Central memory CD8-positive, alpha-beta T cell (primary cell): Measurements from ENCODE around the gene FOXN3.
"Not testable (repeated sequence)": the region's sequence is repeated elsewhere in the genome, so short reads cannot be mapped to it uniquely, and the experiment has no call there.

Experiments used
- ATAC-seq: fragments of 150-1000 bp; cut with Tn5 transposase; replicated peaks from 2 replicates; pipeline ENCODE4 v1.10.0; 2022; ENCODE audit warnings: mild to moderate bottlenecking, moderate FRiP score, moderate number of reproducible peaks; ENCODE audit not compliant: poor library complexity, severe bottlenecking; ENCODE audit errors: extremely low read depth
- DNase-seq, 2 donors: peaks; one replicate each; pipeline ENCODE4 v3.0.0; 2021; ENCODE audit warnings: low spot score in 2 of 2
- H3K27ac Mint-ChIP-seq: one replicate; pipeline ENCODE4 v1.8.0; 2022; ENCODE audit warnings: low read depth, mild to moderate bottlenecking, moderate library complexity, mixed read lengths
- H3K27me3 Mint-ChIP-seq: one replicate; pipeline ENCODE4 v1.8.0; 2022; ENCODE audit warnings: mixed read lengths
- H3K36me3 Mint-ChIP-seq: one replicate; pipeline ENCODE4 v1.8.0; 2022; ENCODE audit warnings: mild to moderate bottlenecking, moderate library complexity, mixed read lengths; ENCODE audit not compliant: insufficient read depth
- H3K4me1 Mint-ChIP-seq: one replicate; pipeline ENCODE4 v1.8.0; 2022; ENCODE audit warnings: mixed read lengths
- H3K4me3 Mint-ChIP-seq: one replicate; pipeline ENCODE4 v1.8.0; 2022; ENCODE audit warnings: mild to moderate bottlenecking, moderate library complexity, mixed read lengths
- H3K9me3 Mint-ChIP-seq: one replicate; pipeline ENCODE4 v1.8.0; 2022; ENCODE audit warnings: mixed read lengths

The FOXN3 gene

DNA sequence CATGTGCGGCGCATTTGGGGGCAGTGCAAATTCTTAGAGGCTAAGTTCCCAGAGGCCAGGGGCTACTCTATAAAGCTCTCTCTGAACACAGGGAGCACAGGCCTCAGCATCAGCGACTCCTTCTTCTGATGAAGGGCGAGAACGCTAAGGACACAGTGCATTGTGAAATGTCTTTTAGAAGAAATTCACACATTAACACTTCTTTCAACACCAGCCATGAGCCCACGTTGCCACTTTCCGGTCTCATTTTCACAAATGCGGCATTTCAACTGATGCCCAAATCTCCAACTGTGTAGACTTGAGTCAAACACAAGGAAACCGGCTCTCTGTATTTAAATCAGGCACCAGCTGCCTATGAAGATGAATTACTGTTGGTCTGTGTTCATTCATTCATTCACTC is 162.0 kb downstream of the FOXN3 start:
- Mint-ChIP-seq H3K9me3 (no peaks in the 10 kb centered on the region), H3K27me3 (no peaks in the 10 kb centered on the region), H3K4me1 (peaks cover 63% of the 10 kb centered on the region), H3K36me3 (peaks cover 8% of the 10 kb centered on the region), H3K4me3 (no peak overlapping the region), H3K27ac (no peak overlapping the region)
- ATAC-seq: no peak
- no peak for DNase-seq

DNA sequence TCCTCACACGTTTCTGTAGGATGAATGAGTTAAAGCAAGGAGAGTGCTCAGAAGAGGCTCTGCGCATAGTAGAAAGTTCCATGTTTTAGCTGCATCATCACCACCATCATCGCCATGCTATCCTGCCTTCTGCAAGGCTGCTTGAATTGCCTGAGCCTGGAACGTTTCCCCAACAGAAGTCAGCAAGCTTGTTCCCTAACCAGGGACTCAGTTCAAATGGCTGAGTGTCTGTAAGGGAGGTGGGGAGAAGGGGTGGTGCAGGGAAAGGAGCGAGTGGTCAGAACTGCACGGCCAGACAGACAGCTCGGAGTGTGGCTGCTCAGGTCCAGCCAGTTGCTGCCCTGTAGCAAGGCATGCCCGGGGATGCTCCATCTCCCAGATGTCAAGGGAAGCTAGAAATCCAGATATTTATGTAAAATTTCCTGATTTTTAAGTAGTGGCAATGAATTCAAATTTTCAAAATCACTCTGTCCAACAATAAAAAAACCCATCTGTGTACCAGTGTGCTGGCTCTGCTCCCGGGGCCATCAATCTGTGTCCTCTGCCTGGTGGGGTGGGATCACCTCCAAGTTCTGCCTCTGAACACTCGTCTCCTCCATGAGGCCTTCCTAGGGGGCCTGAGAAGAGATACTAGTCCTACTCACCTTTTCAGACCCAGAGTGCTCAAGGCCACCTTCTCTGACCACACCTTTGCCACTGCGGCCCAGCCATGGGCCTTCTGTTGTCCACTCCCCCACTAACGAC is 162.7 kb downstream of the FOXN3 start:
- Mint-ChIP-seq H3K36me3 (peaks cover 6% of the 10 kb centered on the region), H3K4me3 (no peak overlapping the region)

DNA sequence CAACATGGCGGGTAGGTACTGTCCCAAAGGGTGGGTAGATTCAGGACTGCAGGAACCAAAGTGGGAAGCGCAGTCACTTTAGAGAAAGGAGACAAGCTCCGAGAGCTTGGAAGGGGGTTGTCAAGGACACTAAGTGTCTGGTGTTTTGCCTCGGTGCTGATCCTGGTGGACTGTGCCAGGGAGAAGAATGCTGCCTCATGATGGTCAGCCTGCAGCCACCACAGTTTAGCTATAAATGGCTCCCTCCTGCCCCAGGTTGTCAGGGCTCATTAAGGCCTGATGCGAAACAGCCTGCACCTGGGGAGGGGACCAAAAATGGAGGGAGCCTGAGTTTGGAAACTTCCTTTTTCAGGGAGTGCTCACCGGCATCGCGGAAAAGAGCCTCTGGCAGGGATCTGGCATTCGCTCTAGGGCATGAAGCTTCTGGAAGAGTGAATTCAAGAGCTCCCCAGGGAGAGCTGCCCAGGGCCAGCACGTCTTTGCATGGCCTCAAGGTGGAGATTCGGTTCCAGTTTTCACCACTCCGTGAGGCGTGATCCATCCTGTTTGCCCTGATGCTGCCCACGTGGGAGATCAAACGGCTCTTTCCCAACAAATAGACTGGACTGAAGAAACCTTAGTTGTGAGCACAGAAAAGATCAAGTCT is 164.0 kb downstream of the FOXN3 start:
- H3K4me1 Mint-ChIP-seq: peaks cover 59% of the 10 kb centered on the region

More for the DNA sequence above, 162.7 kb downstream of the FOXN3 start:
- no peak for DNase-seq
- H3K4me1 Mint-ChIP-seq: peaks cover 61% of the 10 kb centered on the region
- H3K27me3 Mint-ChIP-seq: no peaks in the 10 kb centered on the region
- H3K27ac Mint-ChIP-seq: no peak overlapping the region
- no peak for ATAC-seq
- H3K9me3 Mint-ChIP-seq: no peaks in the 10 kb centered on the region

DNA sequence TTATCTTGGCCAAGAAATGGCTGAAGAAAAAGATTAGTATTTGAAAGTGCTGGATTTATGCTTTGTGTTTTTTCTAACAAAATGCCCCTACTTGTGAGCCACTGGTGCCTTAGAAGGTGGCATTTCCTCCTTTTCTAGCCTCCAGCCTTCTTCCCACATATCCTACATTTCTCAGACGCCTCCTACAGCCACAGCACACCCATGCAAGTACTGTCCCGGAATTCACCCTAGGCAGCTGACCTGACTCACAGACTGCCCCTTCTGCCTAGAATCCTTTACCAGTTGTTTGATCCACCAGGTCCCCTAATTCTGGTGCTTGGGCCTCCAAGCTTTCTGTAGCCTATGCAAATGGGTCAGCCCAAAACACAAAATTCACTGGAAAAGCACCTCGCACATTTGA is 166.0 kb downstream of the FOXN3 start:
- no peak overlapping the region for H3K4me3 Mint-ChIP-seq
- peaks cover 57% of the 10 kb centered on the region for H3K4me1 Mint-ChIP-seq
- H3K27ac Mint-ChIP-seq: peak overlapping the region; percentile 48
- no peaks in the 10 kb centered on the region for H3K27me3 Mint-ChIP-seq
- ATAC-seq: no peak
- H3K36me3 Mint-ChIP-seq: peaks cover 3% of the 10 kb centered on the region
- no peak for DNase-seq
- H3K9me3 Mint-ChIP-seq: no peaks in the 10 kb centered on the region

More for the DNA sequence above, 164.0 kb downstream of the FOXN3 start:
- no peaks in the 10 kb centered on the region for H3K27me3 Mint-ChIP-seq
- H3K9me3 Mint-ChIP-seq: no peaks in the 10 kb centered on the region
- DNase-seq (no peak), ATAC-seq (no peak)
- no peak overlapping the region for H3K27ac Mint-ChIP-seq
- no peak overlapping the region for H3K4me3 Mint-ChIP-seq
- H3K36me3 Mint-ChIP-seq: peaks cover 6% of the 10 kb centered on the region

DNA sequence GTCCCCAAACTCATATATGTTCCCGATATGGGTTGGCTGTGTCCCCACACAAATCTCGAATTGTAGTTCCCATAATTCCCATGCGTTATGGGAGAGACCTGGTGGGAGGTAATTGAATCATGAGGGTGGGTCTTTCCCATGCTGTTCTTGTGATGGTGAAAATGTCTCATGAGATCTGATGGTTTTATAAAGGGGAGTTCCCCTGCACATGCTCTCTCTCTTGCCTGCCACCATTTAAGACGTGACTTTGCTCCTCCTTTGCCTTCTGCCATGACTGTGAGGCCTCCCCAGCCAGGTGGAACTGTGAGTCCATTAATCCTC is 166.4 kb downstream of the FOXN3 start:
- H3K27ac Mint-ChIP-seq: peak overlapping the region; percentile 48
- H3K4me1 Mint-ChIP-seq: peaks cover 53% of the 10 kb centered on the region
- ATAC-seq, DNase-seq, H3K9me3 Mint-ChIP-seq, H3K27me3 Mint-ChIP-seq, H3K4me3 Mint-ChIP-seq, H3K36me3 Mint-ChIP-seq: not testable (repeated sequence)

DNA sequence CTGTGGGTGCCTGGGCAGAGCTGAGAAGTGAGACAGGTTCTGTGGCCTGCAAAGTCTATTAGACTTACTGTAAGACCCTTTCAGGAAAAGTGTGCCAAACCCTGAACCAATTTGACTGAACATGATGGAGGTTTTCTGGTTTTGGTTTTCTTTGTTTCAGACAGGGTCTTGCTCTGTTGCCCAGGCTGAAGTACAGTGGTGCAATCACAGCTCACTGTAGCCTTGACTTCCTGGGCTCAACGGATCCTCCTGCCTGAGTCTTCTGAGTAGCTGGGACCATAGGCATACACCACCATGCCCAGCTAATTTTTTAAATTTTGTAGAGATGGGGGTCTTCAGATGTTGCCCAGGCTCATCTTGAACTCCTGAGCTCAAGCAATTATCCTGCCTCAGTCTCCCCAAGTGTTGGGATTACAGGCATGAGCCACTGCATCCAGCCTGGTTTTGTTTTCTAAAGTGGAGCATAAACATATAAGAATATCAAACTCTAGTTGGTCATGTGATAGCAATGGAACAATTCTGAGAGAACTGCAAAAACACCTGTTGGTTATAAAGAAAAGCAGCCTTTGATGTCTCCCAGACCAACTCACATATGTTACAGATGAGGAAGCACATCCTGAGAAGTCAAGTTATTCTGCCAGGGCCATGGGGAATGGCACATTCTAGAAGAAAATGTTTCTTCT is 166.9 kb downstream of the FOXN3 start:
- no peaks in the 10 kb centered on the region for H3K27me3 Mint-ChIP-seq
- H3K9me3 Mint-ChIP-seq: no peaks in the 10 kb centered on the region
- H3K4me1 Mint-ChIP-seq: peaks cover 48% of the 10 kb centered on the region
- H3K36me3 Mint-ChIP-seq: peaks cover 3% of the 10 kb centered on the region
- H3K4me3 Mint-ChIP-seq: no peak overlapping the region
- H3K27ac Mint-ChIP-seq: peak overlapping the region; percentile 48
- DNase-seq (no peak), ATAC-seq (no peak)

DNA sequence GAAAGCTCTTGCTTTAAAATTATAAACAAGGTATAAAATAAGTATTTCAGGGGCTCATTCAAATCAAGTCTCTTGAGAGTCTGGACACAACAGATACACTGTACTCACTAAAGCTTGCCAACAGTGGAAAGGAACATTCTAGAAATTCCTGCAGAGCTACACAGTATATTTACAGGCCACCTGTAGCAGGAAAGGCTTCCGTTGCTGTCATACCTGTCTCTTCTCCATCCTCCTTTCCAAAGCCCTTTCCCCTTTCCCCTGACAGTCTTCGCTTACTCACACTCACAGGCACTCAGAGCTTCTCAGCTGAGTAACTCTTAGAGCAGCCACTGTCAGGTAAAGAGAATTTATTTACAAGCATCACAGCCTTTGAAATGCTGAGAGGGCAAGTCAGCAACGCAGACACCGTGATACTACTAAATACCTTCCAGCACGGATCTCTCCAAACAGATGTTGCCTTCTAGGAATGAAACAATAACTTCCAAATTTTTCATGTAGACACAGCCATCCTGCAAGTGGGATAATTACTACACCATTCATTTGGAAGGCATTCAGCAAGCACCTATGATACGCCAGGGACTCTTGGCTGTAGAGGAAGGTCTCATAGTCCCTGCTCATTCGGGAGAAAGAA is 167.9 kb downstream of the FOXN3 start:
- Mint-ChIP-seq H3K4me1 (peaks cover 50% of the 10 kb centered on the region), H3K27ac (no peak overlapping the region), H3K27me3 (no peaks in the 10 kb centered on the region), H3K36me3 (peaks cover 1% of the 10 kb centered on the region), H3K9me3 (no peaks in the 10 kb centered on the region), H3K4me3 (no peak overlapping the region)
- DNase-seq: no peak
- no peak for ATAC-seq

DNA sequence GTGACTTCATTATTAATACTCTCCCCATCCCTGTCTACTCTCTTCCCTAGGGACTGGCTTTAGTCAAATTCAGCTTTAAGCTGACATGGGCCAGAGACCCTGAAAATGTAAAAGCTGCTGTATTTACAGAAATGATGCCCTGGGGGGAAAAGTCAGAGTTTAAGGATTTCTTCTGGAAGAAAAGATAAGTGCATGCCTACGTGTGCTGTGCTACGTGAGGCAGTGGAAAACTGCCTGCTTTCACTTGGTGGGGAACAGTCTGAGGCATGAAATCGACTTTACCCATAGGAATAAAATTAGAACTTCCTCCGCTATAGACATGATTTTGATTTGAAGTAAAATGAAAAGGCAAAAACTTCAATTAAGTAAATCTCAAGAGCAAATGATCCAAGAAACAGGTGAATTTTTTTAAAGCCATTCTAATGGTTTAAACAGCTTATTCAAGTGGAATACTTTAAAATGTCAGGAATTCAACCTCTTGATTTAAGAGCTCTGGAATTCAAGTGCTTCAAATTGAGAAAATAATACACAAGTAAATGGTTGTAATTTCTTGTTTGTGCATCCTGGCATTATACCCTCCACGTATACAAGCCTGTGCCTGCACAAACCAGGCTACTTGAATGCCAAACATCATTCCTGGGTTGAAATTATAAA is 168.5 kb downstream of the FOXN3 start:
- no peak overlapping the region for H3K27ac Mint-ChIP-seq
- no peak for ATAC-seq
- peaks cover 1% of the 10 kb centered on the region for H3K36me3 Mint-ChIP-seq
- peaks cover 50% of the 10 kb centered on the region for H3K4me1 Mint-ChIP-seq
- H3K9me3 Mint-ChIP-seq: no peaks in the 10 kb centered on the region
- no peak overlapping the region for H3K4me3 Mint-ChIP-seq
- DNase-seq: no peak
- H3K27me3 Mint-ChIP-seq: no peaks in the 10 kb centered on the region

DNA sequence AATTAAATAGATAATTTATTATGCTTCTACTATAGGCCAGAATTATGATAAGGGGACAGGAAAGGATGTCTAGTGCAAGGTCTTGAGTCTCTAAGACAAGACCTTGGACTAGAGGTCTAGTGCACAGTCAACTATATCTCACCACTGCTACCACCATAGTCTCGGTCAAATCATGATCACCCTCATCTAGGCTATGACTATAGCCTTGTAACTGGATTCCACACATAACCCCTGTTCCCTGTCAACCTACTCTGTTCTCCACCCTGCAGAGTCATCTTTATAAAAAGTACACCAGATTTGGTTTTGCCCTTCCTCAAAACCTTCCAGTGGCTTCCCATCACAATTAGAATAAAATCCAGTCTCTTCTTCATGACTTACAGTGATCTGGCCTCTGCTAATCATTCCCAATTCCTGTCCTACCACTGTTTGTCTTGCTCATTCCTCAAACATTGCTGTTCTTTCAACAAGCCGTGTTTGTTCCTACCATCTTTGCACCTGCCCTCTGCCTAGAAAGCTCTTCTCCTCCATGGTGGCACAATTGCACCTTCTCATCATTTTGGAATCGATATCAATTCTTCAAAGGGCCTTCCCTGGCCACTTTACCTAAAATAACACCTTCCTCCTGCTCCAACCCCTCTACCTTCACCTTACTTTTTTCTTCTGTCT is 169.4 kb downstream of the FOXN3 start:
- H3K4me1 Mint-ChIP-seq: peaks cover 52% of the 10 kb centered on the region
- no peaks in the 10 kb centered on the region for H3K27me3 Mint-ChIP-seq
- no peaks in the 10 kb centered on the region for H3K9me3 Mint-ChIP-seq
- H3K27ac Mint-ChIP-seq: no peak overlapping the region
- H3K36me3 Mint-ChIP-seq: peaks cover 1% of the 10 kb centered on the region
- no peak for ATAC-seq
- H3K4me3 Mint-ChIP-seq: no peak overlapping the region
- DNase-seq: no peak

DNA sequence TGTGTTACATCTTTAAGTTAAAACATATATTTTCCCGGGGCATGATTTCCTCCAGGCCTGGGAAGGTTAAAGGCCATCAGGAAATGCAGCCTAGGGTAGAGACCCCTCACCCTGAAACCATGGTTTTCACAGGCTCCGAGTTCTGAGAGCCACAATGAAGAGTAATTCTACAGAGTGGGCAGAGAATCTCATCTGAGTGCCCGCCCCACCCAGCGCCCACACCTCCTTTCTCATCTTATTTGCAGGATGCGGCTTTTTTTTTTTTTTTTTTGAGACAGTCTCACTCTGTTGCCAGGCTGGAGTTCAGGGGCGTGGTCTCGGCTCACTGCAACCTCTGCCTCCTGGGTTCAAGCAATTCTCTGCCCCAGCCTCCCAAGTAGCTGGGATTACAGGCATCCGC is 170.7 kb downstream of the FOXN3 start:
- ATAC-seq (no peak), DNase-seq (no peak)
- Mint-ChIP-seq H3K4me3 (no peak overlapping the region), H3K36me3 (peaks cover 5% of the 10 kb centered on the region), H3K27me3 (no peaks in the 10 kb centered on the region), H3K4me1 (peaks cover 62% of the 10 kb centered on the region), H3K9me3 (no peaks in the 10 kb centered on the region), H3K27ac (no peak overlapping the region)

DNA sequence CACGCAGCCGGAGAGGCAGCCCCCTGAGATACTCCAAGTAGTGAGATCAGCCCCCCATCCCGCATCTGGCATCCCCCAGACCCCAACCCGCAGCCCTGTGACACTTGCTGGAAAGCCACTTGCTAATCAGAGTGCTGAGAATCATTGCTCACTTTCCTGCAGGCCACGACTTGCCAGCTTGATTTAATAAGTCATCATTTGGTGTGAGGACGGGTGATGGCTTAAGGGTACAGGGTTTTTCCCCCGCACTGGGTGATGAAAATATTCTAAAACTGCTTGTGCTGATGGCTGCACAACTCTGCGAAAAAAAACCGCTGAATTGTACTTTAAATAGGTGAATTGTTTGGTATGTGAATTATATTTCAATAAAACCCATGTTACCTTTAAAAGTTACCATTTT is 171.2 kb downstream of the FOXN3 start:
- H3K9me3 Mint-ChIP-seq: no peaks in the 10 kb centered on the region
- no peak overlapping the region for H3K27ac Mint-ChIP-seq
- peaks cover 62% of the 10 kb centered on the region for H3K4me1 Mint-ChIP-seq
- H3K4me3 Mint-ChIP-seq: no peak overlapping the region
- H3K36me3 Mint-ChIP-seq: peaks cover 8% of the 10 kb centered on the region
- DNase-seq: no peak
- no peak for ATAC-seq
- H3K27me3 Mint-ChIP-seq: no peaks in the 10 kb centered on the region

DNA sequence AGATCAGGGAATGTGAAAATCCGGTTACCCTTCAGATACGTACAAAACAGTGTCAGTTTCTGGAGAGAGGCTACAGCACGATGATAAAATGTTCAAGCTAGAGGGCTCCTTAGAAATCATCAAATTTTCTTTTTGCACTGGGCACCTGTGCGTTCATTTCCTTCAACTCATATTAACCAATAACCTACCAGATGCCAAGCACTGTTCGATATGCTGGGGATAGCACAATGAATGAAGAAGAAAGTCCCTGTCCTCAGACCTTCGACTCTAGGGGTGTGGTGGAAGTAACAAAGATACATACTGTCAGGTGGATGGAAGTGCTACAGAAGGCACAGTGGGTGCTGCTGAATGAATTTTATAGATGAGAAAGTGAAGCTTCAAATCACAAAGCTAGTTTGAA is 172.3 kb downstream of the FOXN3 start:
- ATAC-seq (no peak), DNase-seq (no peak)
- Mint-ChIP-seq H3K4me3 (no peak overlapping the region), H3K27me3 (no peaks in the 10 kb centered on the region), H3K4me1 (peaks cover 68% of the 10 kb centered on the region), H3K36me3 (peaks cover 8% of the 10 kb centered on the region), H3K9me3 (no peaks in the 10 kb centered on the region), H3K27ac (no peak overlapping the region)
